ENCODE data around the gene PMEPA1.

Gene PMEPA1

DNA sequence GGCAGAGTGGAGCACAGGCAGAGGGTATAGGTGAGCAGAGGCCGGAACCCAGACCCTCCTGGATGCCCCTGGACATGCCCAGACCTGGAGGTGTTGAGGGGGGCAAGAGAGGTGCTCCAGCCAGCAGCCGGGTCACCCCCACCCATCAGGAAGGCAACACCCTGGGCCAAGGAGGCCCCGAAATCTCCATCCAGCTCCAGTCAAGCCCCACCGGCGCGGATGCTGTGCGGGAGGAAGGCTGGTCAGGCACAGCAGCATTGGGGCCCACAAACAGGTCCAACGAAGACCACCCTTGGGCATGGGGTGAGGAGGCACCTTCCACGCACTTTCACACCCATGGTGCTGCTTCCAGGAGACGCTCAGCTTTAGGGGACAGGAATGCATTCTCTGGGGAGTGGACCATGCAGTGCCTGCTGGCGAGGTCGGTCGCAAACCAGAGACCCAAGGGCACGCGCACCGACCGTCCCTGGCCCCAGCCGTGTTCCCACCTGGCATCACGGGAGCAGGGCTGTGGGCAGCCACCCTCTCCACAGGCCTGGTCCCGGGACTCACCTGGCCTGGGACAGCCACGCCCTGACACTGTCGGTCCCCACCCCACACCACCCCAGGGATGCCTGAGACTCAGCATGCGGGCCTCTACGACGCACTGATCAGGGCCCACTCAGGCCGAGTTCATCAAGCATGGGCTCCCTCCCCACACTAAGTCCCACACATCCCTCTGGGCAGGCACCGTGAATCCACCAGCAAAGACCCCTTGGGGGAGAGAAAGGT lies 45.9 kb downstream of the PMEPA1 start:
- TF ChIP-seq, protein P1, sequence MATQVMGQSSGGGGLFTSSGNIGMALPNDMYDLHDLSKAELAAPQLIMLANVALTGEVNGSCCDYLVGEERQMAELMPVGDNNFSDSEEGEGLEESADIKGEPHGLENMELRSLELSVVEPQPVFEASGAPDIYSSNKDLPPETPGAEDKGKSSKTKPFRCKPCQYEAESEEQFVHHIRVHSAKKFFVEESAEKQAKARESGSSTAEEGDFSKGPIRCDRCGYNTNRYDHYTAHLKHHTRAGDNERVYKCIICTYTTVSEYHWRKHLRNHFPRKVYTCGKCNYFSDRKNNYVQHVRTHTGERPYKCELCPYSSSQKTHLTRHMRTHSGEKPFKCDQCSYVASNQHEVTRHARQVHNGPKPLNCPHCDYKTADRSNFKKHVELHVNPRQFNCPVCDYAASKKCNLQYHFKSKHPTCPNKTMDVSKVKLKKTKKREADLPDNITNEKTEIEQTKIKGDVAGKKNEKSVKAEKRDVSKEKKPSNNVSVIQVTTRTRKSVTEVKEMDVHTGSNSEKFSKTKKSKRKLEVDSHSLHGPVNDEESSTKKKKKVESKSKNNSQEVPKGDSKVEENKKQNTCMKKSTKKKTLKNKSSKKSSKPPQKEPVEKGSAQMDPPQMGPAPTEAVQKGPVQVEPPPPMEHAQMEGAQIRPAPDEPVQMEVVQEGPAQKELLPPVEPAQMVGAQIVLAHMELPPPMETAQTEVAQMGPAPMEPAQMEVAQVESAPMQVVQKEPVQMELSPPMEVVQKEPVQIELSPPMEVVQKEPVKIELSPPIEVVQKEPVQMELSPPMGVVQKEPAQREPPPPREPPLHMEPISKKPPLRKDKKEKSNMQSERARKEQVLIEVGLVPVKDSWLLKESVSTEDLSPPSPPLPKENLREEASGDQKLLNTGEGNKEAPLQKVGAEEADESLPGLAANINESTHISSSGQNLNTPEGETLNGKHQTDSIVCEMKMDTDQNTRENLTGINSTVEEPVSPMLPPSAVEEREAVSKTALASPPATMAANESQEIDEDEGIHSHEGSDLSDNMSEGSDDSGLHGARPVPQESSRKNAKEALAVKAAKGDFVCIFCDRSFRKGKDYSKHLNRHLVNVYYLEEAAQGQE (IDR thresholded peaks at IDR 0.05; ENCODE audit: insufficient read depth in 1 of 2, low read depth in 2 of 2, low read length in 2 of 2): no peak
- TF ChIP-seq TAF1 (IDR thresholded peaks at IDR 0.05; ENCODE audit: borderline replicate concordance, insufficient read depth, low read length): no peak
- TF ChIP-seq POLR2AphosphoS5 (IDR thresholded peaks at IDR 0.05; ENCODE audit: low read depth, low read length): no peak
- TF ChIP-seq FOXP2 (optimal IDR thresholded peaks at IDR 0.05; ENCODE audit: borderline replicate concordance, extremely low read depth, extremely low read length, insufficient read depth): no peak
- no peak for TF ChIP-seq SIN3A (IDR thresholded peaks at IDR 0.05; ENCODE audit: borderline replicate concordance, insufficient read depth, low read length)

DNA sequence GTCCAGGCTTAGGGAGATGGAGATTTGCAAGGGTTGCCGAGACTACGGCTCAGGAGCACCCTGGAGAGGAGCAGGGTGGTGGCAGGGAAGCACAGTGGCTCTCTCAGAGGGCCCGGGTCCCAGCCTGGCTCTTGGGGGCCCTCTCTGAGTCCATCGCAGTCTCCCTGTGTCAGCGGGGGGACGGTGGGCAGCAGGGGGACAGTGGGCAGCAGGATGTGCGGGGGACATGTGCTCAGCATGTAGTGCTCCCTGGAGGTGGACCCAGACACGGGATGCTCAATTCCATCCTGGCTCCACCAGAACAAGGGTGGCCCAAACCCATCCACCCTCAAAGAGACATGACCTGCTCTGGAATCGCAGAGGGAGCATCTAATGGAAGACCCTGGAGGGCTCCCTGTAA lies 46.6 kb downstream of the PMEPA1 start:
- TF ChIP-seq SIN3A (IDR thresholded peaks at IDR 0.05; ENCODE audit: borderline replicate concordance, insufficient read depth, low read length) (no peak), FOXP2 (optimal IDR thresholded peaks at IDR 0.05; ENCODE audit: borderline replicate concordance, extremely low read depth, extremely low read length, insufficient read depth) (no peak), TAF1 (IDR thresholded peaks at IDR 0.05; ENCODE audit: borderline replicate concordance, insufficient read depth, low read length) (no peak), POLR2AphosphoS5 (IDR thresholded peaks at IDR 0.05; ENCODE audit: low read depth, low read length) (no peak)
- TF ChIP-seq, protein P1 (IDR thresholded peaks at IDR 0.05; ENCODE audit: insufficient read depth in 1 of 2, low read depth in 2 of 2, low read length in 2 of 2): no peak

DNA sequence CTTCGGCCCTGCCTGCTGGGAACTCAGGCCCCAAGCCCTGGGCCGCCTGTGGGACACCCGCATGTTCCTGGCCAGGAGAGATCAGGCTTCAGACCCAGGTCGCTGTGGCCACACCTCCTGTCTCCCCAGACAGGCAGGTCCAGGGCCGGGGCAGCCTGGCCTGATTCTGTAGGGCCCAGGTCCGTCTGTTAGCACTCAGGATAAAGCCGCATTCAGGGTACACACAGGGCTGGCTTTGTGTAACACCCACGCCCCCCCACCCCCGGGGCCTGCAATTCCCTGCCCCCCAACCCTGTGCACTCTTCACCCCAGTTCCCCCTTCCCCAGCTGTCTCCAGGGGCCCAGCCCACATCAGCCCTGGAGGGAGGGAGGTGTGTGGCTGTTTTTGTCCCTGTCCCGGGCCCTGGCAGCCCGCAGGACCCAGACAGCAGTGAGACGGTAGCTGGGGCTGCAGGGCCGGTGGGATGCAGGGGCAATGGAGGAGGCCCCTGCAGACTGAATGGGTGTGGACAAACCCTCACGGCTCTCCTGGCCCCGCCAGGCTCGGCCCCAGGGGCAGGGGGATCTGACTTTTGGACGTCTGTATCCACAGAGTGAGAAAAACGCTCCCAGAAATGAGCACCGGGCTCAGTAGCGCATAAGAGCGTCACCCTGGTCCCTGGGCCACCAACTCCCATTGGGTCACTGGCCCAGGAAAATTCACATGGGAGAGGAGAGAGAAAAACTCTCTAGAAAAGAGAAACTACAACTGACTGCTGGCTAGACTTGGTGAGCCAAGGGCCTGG lies 47.2 kb downstream of the PMEPA1 start:
- TF ChIP-seq FOXP2 (optimal IDR thresholded peaks at IDR 0.05; ENCODE audit: borderline replicate concordance, extremely low read depth, extremely low read length, insufficient read depth): no peak
- no peak for TF ChIP-seq POLR2AphosphoS5 (IDR thresholded peaks at IDR 0.05; ENCODE audit: low read depth, low read length)
- no peak for TF ChIP-seq SIN3A (IDR thresholded peaks at IDR 0.05; ENCODE audit: borderline replicate concordance, insufficient read depth, low read length)
- no peak for TF ChIP-seq TAF1 (IDR thresholded peaks at IDR 0.05; ENCODE audit: borderline replicate concordance, insufficient read depth, low read length)
- TF ChIP-seq, protein P1 (IDR thresholded peaks at IDR 0.05; ENCODE audit: insufficient read depth in 1 of 2, low read depth in 2 of 2, low read length in 2 of 2): no peak

DNA sequence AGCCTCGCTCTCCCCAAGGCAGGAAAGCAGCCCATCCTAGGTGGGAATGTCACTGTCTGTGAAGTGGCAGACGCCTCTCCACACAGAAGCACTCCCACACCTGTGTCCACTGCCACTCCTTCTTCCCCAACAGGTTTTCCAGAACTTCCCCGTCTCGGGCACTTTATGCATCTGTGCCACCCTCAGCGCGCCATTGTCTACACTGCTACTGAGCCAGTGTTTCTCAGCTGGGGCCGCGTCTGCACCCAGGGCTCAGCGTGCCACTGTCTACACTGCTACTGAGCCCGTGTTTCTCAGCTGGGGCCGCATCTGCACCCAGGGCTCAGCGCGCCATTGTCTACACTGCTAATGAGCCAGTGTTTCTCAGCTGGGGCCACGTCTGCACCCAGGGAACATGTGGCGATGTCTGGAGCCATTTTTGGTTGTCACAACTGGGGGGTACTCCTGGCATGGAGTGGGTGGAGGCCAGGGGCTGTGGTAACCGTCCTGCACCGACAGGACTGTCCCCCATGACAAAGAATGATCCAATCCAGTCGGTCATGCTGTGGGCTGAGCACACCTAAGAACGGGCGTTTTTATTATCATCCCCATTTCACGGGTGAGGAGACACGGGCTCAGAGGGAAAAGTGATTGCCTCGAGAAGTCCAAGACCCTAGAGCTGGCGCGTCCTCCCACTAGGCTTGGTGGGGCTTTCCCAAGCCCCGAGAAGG lies 47.9 kb downstream of the PMEPA1 start:
- TF ChIP-seq, protein P1 (IDR thresholded peaks at IDR 0.05; ENCODE audit: insufficient read depth in 1 of 2, low read depth in 2 of 2, low read length in 2 of 2): no peak
- no peak for TF ChIP-seq SIN3A (IDR thresholded peaks at IDR 0.05; ENCODE audit: borderline replicate concordance, insufficient read depth, low read length)
- no peak for TF ChIP-seq POLR2AphosphoS5 (IDR thresholded peaks at IDR 0.05; ENCODE audit: low read depth, low read length)
- no peak for TF ChIP-seq FOXP2 (optimal IDR thresholded peaks at IDR 0.05; ENCODE audit: borderline replicate concordance, extremely low read depth, extremely low read length, insufficient read depth)
- no peak for TF ChIP-seq TAF1 (IDR thresholded peaks at IDR 0.05; ENCODE audit: borderline replicate concordance, insufficient read depth, low read length)

Data from PFSK-1 (cell line).